ENCODE data around the gene TMTC1.

Gene TMTC1

DNA sequence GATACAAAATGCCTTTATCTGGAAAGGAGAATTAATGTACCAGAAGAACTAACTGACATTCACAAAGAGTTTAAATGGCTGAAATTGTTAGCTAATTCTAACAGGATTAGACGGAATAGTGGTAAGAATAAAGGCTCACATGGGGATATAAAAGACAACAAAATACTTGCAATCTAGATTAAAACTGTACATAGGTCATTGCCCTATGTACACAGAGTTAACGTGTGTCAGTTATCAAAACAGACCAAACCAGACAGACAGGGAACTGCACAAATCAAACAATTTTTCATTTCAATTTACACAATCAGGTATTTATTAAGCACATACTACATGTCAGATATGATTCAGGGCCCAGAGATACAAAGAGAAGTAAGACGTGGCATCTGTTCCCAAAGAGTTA, 12.6 kb downstream of the TMTC1 start:
- TF ChIP-seq ZC3H10 (CRISPR knock-in tag; IDR thresholded peaks at IDR 0.05) (no peak), ZNF8 (CRISPR knock-in tag; IDR thresholded peaks at IDR 0.05) (no peak), ZFP30 (CRISPR knock-in tag; IDR thresholded peaks at IDR 0.05) (no peak), ISL1 (CRISPR knock-in tag; IDR thresholded peaks at IDR 0.05) (no peak), ZNF565 (CRISPR knock-in tag; conservative IDR thresholded peaks at IDR 0.05; ENCODE audit: low read depth) (no peak), ZNF70 (CRISPR knock-in tag; IDR thresholded peaks at IDR 0.05) (no peak), CSDC2 (CRISPR knock-in tag; IDR thresholded peaks at IDR 0.05) (no peak), OSR1 (CRISPR knock-in tag; IDR thresholded peaks at IDR 0.05) (no peak)
- TF ChIP-seq, protein P1, sequence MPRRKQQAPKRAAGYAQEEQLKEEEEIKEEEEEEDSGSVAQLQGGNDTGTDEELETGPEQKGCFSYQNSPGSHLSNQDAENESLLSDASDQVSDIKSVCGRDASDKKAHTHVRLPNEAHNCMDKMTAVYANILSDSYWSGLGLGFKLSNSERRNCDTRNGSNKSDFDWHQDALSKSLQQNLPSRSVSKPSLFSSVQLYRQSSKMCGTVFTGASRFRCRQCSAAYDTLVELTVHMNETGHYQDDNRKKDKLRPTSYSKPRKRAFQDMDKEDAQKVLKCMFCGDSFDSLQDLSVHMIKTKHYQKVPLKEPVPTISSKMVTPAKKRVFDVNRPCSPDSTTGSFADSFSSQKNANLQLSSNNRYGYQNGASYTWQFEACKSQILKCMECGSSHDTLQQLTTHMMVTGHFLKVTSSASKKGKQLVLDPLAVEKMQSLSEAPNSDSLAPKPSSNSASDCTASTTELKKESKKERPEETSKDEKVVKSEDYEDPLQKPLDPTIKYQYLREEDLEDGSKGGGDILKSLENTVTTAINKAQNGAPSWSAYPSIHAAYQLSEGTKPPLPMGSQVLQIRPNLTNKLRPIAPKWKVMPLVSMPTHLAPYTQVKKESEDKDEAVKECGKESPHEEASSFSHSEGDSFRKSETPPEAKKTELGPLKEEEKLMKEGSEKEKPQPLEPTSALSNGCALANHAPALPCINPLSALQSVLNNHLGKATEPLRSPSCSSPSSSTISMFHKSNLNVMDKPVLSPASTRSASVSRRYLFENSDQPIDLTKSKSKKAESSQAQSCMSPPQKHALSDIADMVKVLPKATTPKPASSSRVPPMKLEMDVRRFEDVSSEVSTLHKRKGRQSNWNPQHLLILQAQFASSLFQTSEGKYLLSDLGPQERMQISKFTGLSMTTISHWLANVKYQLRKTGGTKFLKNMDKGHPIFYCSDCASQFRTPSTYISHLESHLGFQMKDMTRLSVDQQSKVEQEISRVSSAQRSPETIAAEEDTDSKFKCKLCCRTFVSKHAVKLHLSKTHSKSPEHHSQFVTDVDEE (CRISPR knock-in tag; IDR thresholded peaks at IDR 0.05), result no peak
- TF ChIP-seq, protein P2, sequence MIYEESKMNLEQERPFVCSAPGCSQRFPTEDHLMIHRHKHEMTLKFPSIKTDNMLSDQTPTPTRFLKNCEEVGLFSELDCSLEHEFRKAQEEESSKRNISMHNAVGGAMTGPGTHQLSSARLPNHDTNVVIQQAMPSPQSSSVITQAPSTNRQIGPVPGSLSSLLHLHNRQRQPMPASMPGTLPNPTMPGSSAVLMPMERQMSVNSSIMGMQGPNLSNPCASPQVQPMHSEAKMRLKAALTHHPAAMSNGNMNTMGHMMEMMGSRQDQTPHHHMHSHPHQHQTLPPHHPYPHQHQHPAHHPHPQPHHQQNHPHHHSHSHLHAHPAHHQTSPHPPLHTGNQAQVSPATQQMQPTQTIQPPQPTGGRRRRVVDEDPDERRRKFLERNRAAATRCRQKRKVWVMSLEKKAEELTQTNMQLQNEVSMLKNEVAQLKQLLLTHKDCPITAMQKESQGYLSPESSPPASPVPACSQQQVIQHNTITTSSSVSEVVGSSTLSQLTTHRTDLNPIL (CRISPR knock-in tag; IDR thresholded peaks at IDR 0.05; ENCODE audit: low read depth), result no peak
- TF ChIP-seq, protein P3, sequence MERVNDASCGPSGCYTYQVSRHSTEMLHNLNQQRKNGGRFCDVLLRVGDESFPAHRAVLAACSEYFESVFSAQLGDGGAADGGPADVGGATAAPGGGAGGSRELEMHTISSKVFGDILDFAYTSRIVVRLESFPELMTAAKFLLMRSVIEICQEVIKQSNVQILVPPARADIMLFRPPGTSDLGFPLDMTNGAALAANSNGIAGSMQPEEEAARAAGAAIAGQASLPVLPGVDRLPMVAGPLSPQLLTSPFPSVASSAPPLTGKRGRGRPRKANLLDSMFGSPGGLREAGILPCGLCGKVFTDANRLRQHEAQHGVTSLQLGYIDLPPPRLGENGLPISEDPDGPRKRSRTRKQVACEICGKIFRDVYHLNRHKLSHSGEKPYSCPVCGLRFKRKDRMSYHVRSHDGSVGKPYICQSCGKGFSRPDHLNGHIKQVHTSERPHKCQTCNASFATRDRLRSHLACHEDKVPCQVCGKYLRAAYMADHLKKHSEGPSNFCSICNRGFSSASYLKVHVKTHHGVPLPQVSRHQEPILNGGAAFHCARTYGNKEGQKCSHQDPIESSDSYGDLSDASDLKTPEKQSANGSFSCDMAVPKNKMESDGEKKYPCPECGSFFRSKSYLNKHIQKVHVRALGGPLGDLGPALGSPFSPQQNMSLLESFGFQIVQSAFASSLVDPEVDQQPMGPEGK (CRISPR knock-in tag; IDR thresholded peaks at IDR 0.05; ENCODE audit: borderline replicate concordance), result no peak
- ATAC-seq, result no peak

DNA sequence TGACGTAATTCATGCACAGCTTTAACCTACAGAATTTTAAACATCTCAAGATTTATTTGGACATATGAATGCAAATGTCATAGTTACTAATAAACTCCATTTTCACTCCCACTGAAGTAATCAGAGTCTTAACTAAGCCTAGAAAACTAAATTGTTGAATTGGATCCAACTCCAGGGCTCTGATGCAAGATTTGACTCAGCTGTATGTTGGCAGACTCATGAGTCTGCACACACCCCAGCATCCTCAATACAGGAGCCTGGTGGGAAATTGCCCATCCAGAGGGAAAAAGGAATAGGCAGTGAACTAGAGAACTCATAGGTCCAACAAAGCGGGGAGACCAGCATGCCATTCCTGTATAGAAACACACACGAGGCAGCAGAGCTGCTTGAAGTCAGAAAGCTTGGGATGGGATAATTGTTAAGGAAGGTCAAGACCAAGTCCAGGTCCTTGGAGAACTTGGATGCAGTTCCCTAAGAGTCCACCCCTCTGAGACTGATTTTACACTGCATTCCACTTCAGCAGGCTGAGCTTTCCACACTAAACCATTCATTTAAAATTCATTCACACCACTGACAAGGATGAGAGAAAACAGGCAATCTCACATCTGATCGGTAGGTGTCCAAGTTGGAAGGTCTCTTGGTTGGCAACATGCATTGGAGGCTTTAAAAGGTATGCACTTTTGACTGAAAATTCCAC, 14.4 kb downstream of the TMTC1 start:
- TF ChIP-seq ZNF8 (CRISPR knock-in tag; IDR thresholded peaks at IDR 0.05) (no peak), ZNF70 (CRISPR knock-in tag; IDR thresholded peaks at IDR 0.05) (no peak), ZC3H10 (CRISPR knock-in tag; IDR thresholded peaks at IDR 0.05) (no peak), TCF4 (CRISPR knock-in tag; IDR thresholded peaks at IDR 0.05; ENCODE audit: borderline replicate concordance) (no peak), CSDC2 (CRISPR knock-in tag; IDR thresholded peaks at IDR 0.05) (no peak), TOX (CRISPR knock-in tag; IDR thresholded peaks at IDR 0.05; ENCODE audit: borderline replicate concordance) (no peak), ZFP3 (CRISPR knock-in tag; IDR thresholded peaks at IDR 0.05) (no peak), ARNTL (CRISPR knock-in tag; IDR thresholded peaks at IDR 0.05; ENCODE audit: borderline replicate concordance, low read depth) (no peak), ZNF565 (CRISPR knock-in tag; conservative IDR thresholded peaks at IDR 0.05; ENCODE audit: low read depth) (no peak), RARB (CRISPR knock-in tag; IDR thresholded peaks at IDR 0.05) (no peak), BACH2 (CRISPR knock-in tag; IDR thresholded peaks at IDR 0.05; ENCODE audit: borderline replicate concordance) (no peak), ISL1 (CRISPR knock-in tag; IDR thresholded peaks at IDR 0.05) (no peak)
- TF ChIP-seq, protein P4, sequence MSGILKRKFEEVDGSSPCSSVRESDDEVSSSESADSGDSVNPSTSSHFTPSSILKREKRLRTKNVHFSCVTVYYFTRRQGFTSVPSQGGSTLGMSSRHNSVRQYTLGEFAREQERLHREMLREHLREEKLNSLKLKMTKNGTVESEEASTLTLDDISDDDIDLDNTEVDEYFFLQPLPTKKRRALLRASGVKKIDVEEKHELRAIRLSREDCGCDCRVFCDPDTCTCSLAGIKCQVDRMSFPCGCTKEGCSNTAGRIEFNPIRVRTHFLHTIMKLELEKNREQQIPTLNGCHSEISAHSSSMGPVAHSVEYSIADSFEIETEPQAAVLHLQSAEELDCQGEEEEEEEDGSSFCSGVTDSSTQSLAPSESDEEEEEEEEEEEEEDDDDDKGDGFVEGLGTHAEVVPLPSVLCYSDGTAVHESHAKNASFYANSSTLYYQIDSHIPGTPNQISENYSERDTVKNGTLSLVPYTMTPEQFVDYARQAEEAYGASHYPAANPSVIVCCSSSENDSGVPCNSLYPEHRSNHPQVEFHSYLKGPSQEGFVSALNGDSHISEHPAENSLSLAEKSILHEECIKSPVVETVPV (CRISPR knock-in tag; IDR thresholded peaks at IDR 0.05), result no peak
- TF ChIP-seq, protein P3 (CRISPR knock-in tag; IDR thresholded peaks at IDR 0.05; ENCODE audit: borderline replicate concordance), result no peak
- no peak for ATAC-seq

DNA sequence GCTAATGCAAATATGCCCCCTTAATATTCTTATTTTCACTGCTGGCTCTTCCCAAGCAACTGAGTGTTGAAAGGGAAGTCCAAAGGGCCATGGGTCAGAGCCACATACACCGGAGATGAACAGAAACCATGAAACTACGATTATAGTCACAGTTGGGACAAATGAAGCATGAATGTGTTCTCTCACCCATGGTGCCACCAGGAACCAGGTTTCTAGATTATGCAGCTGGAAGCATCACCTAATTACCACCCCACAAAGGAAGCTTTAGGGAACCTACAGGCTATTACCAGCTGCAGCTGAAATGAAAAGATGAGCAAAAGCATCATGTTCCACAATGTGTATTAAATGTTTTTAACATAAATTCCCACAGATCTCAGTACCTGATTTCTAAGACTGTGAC, 15.4 kb downstream of the TMTC1 start:
- ATAC-seq, result no peak
- TF ChIP-seq RARB (CRISPR knock-in tag; IDR thresholded peaks at IDR 0.05) (no peak), ARNTL (CRISPR knock-in tag; IDR thresholded peaks at IDR 0.05; ENCODE audit: borderline replicate concordance, low read depth) (no peak), BACH2 (CRISPR knock-in tag; IDR thresholded peaks at IDR 0.05; ENCODE audit: borderline replicate concordance) (no peak), TCF4 (CRISPR knock-in tag; IDR thresholded peaks at IDR 0.05; ENCODE audit: borderline replicate concordance) (no peak)
- TF ChIP-seq, protein P4 (CRISPR knock-in tag; IDR thresholded peaks at IDR 0.05), result no peak
- TF ChIP-seq, protein P3 (CRISPR knock-in tag; IDR thresholded peaks at IDR 0.05; ENCODE audit: borderline replicate concordance), result no peak
- TF ChIP-seq, protein P2 (CRISPR knock-in tag; IDR thresholded peaks at IDR 0.05; ENCODE audit: low read depth), result no peak
